HL-60 (cell line): ENCODE results near the gene CAMK2N1.

ENCODE experiments used
- DNase-seq, 2 experiments: peaks; one replicate each; pipeline ENCODE4 v3.0.0-alpha.2; 2010 to 2020; ENCODE audit warnings: low read depth in 1 of 2, low spot score in 1 of 2
- H3K27ac ChIP-seq: fragments of 250-450 bp; sonication (Bioruptor Pico); replicated peaks from 2 replicates; pipeline ENCODE4 v1.5.1; 2020; ENCODE audit warnings: mild to moderate bottlenecking, moderate library complexity
- H3K27me3 ChIP-seq: fragments of 250-450 bp; sonication (Bioruptor Pico); 2 replicates; pipeline ENCODE4 v1.5.1; 2021; ENCODE audit warnings: mild to moderate bottlenecking, moderate library complexity; ENCODE audit not compliant: insufficient read depth, poor library complexity, severe bottlenecking
- H3K4me3 ChIP-seq: replicated peaks from 2 replicates; pipeline ENCODE4 v1.5.1; 2011; ENCODE audit warnings: mild to moderate bottlenecking, control low read depth, low read length; ENCODE audit not compliant: insufficient read depth
- GABPA ChIP-seq: IDR thresholded peaks from 2 replicates; pipeline ENCODE4 v1.6.1; 2012; ENCODE audit warnings: low read depth
- POLR2AphosphoS5 ChIP-seq: IDR thresholded peaks from 2 replicates; pipeline ENCODE4 v1.6.1; 2012; ENCODE audit warnings: low read depth
- SPI1 ChIP-seq: IDR thresholded peaks from 2 replicates; pipeline ENCODE4 v1.6.1; 2012; ENCODE audit warnings: low read depth, mild to moderate bottlenecking, borderline replicate concordance
- TF ChIP-seq, protein P1 (sequence below): IDR thresholded peaks from one replicate; pipeline ENCODE4 v1.5.1; 2011; ENCODE audit warnings: low read length, control low read depth, inconsistent platforms; ENCODE audit not compliant: insufficient read depth
- TF ChIP-seq, protein P2 (sequence below): IDR thresholded peaks from 2 replicates; pipeline ENCODE4 v1.6.1; 2012; ENCODE audit warnings: low read depth; ENCODE audit not compliant: insufficient replicate concordance

CAMK2N1 gene

DNA sequence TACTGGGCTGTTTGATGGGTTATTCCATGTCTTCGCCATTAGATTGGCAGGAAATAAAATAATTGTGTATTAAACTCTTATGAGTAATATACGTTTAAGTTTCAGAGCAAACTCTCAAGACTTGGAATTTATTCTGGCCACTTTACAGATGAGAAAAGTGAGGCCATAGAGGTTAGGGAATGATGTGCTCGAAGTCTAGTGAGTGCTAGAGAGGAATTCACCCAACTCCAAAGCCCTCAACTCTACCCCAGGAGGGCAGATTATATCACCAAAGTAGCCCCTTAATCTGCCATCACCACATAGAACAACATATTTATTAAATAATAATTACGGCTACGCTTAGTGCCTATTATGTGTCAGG lies 22.4 kb upstream of the CAMK2N1 start:
- no peak for DNase-seq
- H3K27ac ChIP-seq, result peak overlapping the region; percentile 65
- TF ChIP-seq POLR2AphosphoS5 (no peak), GABPA (no peak)
- no peaks in the 10 kb centered on the region for H3K27me3 ChIP-seq
- H3K4me3 ChIP-seq, result peak overlapping the region; percentile 100

DNA sequence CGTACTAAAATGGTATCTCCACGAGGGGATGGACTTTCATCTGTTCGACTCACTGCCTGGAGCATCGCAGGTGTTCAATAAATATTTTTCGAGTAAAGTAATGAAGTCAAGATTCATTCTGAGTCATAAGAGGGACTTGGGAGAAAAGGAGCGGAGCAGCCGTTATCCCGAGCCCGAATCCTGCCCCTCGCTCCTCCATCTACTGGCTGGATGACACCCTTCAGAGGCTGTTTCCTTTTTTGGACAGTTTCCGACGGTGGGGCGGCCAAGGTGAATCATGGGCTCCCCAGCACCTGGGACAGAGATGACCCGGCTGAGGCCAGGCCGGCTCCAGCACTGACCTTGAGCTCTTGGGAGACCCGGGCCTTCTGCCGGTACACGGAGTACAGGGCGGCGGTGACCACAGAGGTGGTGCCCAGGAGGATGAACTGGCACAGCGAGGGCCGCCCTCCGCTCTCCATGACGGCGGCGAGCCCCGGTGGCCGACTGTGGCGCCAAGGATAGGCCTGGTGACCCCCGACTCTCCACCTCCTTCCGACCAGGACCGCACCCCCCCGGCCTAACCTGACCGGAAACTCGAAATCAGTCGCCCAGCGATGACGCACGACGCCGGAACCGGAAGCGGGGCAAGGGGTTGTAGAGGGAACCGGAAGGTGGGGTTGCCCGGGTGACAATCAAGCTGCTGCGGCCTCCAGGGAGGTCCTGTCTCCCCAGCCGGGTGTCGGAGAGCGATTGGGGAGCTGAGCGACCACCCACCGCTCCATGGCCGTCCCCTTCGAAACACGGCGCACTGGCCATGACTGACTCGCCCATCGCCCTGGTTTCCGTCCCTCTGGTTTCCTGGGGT lies 21.8 kb upstream of the CAMK2N1 start, which contains the start of gene MUL1:
Gene MUL1, minus strand, starts transcription at position 588 of the 847 bp plus-strand sequence. Its CDS starts 127 bp downstream, at position 461.
- Histone ChIP-seq H3K27ac (peak within 1 kb of the TSS; percentile 65), H3K27me3 (no peaks in the 10 kb centered on the region), H3K4me3 (peak within 1 kb of the TSS; percentile 100)
- peak; percentile 85 to 95 for DNase-seq
- TF ChIP-seq GABPA (peak; percentile 98), SPI1 (no peak), POLR2AphosphoS5 (peak; percentile 57; the same call in 1 of the 2 replicates)
- TF ChIP-seq, protein P1, sequence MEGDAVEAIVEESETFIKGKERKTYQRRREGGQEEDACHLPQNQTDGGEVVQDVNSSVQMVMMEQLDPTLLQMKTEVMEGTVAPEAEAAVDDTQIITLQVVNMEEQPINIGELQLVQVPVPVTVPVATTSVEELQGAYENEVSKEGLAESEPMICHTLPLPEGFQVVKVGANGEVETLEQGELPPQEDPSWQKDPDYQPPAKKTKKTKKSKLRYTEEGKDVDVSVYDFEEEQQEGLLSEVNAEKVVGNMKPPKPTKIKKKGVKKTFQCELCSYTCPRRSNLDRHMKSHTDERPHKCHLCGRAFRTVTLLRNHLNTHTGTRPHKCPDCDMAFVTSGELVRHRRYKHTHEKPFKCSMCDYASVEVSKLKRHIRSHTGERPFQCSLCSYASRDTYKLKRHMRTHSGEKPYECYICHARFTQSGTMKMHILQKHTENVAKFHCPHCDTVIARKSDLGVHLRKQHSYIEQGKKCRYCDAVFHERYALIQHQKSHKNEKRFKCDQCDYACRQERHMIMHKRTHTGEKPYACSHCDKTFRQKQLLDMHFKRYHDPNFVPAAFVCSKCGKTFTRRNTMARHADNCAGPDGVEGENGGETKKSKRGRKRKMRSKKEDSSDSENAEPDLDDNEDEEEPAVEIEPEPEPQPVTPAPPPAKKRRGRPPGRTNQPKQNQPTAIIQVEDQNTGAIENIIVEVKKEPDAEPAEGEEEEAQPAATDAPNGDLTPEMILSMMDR, result no peak
- TF ChIP-seq, protein P2, sequence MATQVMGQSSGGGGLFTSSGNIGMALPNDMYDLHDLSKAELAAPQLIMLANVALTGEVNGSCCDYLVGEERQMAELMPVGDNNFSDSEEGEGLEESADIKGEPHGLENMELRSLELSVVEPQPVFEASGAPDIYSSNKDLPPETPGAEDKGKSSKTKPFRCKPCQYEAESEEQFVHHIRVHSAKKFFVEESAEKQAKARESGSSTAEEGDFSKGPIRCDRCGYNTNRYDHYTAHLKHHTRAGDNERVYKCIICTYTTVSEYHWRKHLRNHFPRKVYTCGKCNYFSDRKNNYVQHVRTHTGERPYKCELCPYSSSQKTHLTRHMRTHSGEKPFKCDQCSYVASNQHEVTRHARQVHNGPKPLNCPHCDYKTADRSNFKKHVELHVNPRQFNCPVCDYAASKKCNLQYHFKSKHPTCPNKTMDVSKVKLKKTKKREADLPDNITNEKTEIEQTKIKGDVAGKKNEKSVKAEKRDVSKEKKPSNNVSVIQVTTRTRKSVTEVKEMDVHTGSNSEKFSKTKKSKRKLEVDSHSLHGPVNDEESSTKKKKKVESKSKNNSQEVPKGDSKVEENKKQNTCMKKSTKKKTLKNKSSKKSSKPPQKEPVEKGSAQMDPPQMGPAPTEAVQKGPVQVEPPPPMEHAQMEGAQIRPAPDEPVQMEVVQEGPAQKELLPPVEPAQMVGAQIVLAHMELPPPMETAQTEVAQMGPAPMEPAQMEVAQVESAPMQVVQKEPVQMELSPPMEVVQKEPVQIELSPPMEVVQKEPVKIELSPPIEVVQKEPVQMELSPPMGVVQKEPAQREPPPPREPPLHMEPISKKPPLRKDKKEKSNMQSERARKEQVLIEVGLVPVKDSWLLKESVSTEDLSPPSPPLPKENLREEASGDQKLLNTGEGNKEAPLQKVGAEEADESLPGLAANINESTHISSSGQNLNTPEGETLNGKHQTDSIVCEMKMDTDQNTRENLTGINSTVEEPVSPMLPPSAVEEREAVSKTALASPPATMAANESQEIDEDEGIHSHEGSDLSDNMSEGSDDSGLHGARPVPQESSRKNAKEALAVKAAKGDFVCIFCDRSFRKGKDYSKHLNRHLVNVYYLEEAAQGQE, result no peak

DNA sequence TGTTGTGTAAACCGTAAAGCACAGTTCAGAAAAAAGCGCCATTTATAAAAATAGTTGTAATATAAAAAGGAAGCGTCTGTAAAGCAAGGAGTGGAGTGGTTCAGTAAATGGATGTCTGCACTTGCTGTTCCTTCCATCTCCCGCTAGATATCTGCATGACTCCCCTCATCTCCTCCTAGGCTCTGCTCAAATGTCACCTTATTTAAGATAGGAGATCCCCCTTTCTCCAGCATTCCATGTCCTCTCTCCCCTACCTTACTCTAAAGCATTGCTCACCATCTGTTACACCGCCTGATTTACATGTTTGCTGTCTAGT lies 21.2 kb upstream of the CAMK2N1 start:
- TF ChIP-seq GABPA (no peak), SPI1 (no peak), POLR2AphosphoS5 (no peak)
- TF ChIP-seq, protein P1, result no peak
- TF ChIP-seq, protein P2, result no peak
- Histone ChIP-seq H3K4me3 (peak overlapping the region; percentile 100), H3K27ac (peak overlapping the region; percentile 65), H3K27me3 (no peaks in the 10 kb centered on the region)
- no peak for DNase-seq

DNA sequence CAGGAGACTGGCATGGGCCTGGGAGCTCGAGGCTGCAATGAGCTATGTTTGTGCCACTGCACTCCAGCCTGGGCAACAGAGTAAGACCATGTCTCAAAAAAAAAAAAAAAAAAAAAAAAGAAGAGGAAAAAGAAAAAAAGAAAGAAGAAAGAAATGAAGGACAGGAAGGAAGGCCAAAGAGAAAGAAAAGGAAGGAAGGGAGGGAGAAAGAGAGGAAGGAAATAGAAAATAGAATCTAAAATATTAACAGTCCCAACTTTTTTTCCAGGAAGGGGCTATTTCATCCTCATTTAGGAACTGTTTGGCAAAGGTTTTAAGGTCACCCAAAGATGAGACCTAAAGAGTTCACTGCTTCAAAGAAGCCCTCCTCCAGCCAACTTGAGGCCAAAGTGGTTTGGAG lies 19.5 kb upstream of the CAMK2N1 start:
- Histone ChIP-seq H3K27ac (no peak overlapping the region), H3K27me3 (no peaks in the 10 kb centered on the region), H3K4me3 (no peak overlapping the region)
- no peak for DNase-seq
- TF ChIP-seq, protein P1, result no peak
- no peak for TF ChIP-seq GABPA
- no peak for TF ChIP-seq POLR2AphosphoS5
- no peak for TF ChIP-seq SPI1
- TF ChIP-seq, protein P2, result no peak
